K562 (cell line): ENCODE data around the gene ZMYND8. TPM values are rescaled to one million over a fixed set of nuclear protein-coding genes. Genes with fewer than 3 reads are reported as not detected.

ENCODE experiments used
- BCLAF1 ChIP-seq, 2 experiments: fragments of 450-650 bp in 1 of 2; IDR thresholded peaks; 2 replicates each; pipeline ENCODE4 v1.6.1; 2011 to 2017; ENCODE audit warnings: low read depth in 2 of 2, antibody characterized with exemption in 1 of 2, borderline replicate concordance in 1 of 2, low read length in 1 of 2, mild to moderate bottlenecking in 1 of 2, mixed read lengths in 1 of 2; ENCODE audit not compliant: control insufficient read depth in 1 of 2
- CBX1 ChIP-seq: sonication (generic); IDR thresholded peaks from 2 replicates; pipeline ENCODE4 v1.6.1; 2016; ENCODE audit warnings: antibody characterized with exemption, low read depth, mild to moderate bottlenecking
- E2F5 ChIP-seq: sonication (generic); formaldehyde crosslinking; IDR thresholded peaks from 2 replicates; pipeline ENCODE4 v1.8.0; 2022; ENCODE audit warnings: mild to moderate bottlenecking, missing genetic modification reagents
- IRF2 ChIP-seq: sonication (generic); formaldehyde crosslinking; IDR thresholded peaks from 2 replicates; pipeline ENCODE4 v1.8.1; 2022; ENCODE audit warnings: mild to moderate bottlenecking, missing genetic modification reagents
- JUND ChIP-seq, 2 experiments: IDR thresholded peaks; 2 replicates in 1 of 2; 3 replicates in 1 of 2; pipeline ENCODE4 v1.6.1; 2011; ENCODE audit warnings: borderline replicate concordance in 2 of 2, low read depth in 2 of 2, low read length in 2 of 2, improper control_type of control experiment in 1 of 2, missing biosample characterization in 1 of 2, missing genetic modification characterization in 1 of 2, missing genetic modification reagents in 1 of 2
- KLF16 ChIP-seq: IDR thresholded peaks from 2 replicates; pipeline ENCODE4 v1.6.1; 2016; ENCODE audit warnings: antibody characterized with exemption
- MIER1 ChIP-seq: fragments of 450-650 bp; IDR thresholded peaks from 2 replicates; pipeline ENCODE4 v1.6.1; 2016; ENCODE audit warnings: antibody characterized with exemption, mild to moderate bottlenecking, low read depth
- NR3C1 ChIP-seq: sonication (generic); formaldehyde crosslinking; IDR thresholded peaks from 2 replicates; pipeline ENCODE4 v1.8.1; 2022; ENCODE audit warnings: missing genetic modification reagents
- RBM15 ChIP-seq: fragments of 200-400 bp; formaldehyde crosslinking; IDR thresholded peaks from 2 replicates; pipeline ENCODE4 v1.6.1; 2018; ENCODE audit warnings: mild to moderate bottlenecking, low read length, moderate library complexity; ENCODE audit not compliant: insufficient read depth
- RFX1 ChIP-seq: fragments of 450-650 bp; IDR thresholded peaks from 2 replicates; pipeline ENCODE4 v1.6.1; 2016; ENCODE audit warnings: mild to moderate bottlenecking, moderate library complexity
- SIRT6 ChIP-seq: IDR thresholded peaks from one replicate; pipeline ENCODE4 v1.6.1; 2012; ENCODE audit warnings: low read depth, mild to moderate bottlenecking, control low read depth, inconsistent platforms, low read length, moderate library complexity
- TCFL5 ChIP-seq: fragments of 250-450 bp; sonication (Bioruptor Pico); conservative IDR thresholded peaks from 2 replicates; pipeline ENCODE4 v1.6.1; 2021; ENCODE audit warnings: mild to moderate bottlenecking, moderate library complexity, matching md5 sums
- TEAD1 ChIP-seq, 2 experiments: fragments of 450-650 bp in 1 of 2; sonication (generic) in 1 of 2; formaldehyde crosslinking; IDR thresholded peaks; 2 replicates each; pipeline versions ENCODE4 v1.4.0 to v1.8.0; 2020 to 2022; ENCODE audit warnings: mild to moderate bottlenecking in 2 of 2, missing genetic modification reagents in 1 of 2
- TGIF2 ChIP-seq: sonication (generic); formaldehyde crosslinking; IDR thresholded peaks from 2 replicates; pipeline ENCODE4 v1.8.1; 2022; ENCODE audit warnings: mild to moderate bottlenecking, missing genetic modification reagents, moderate library complexity
- XRCC4 ChIP-seq: IDR thresholded peaks from one replicate; pipeline ENCODE4 v1.6.1; 2011; ENCODE audit not compliant: insufficient read depth, insufficient read length; ENCODE audit errors: extremely low read depth
- ZNF121 ChIP-seq: sonication (generic); formaldehyde crosslinking; conservative IDR thresholded peaks from 2 replicates; pipeline ENCODE4 v1.8.0; 2022; ENCODE audit warnings: missing genetic modification reagents
- ZNF175 ChIP-seq: fragments of 200-800 bp; sonication (Bioruptor generic); IDR thresholded peaks from 2 replicates; pipeline ENCODE4 v1.6.1; 2016; ENCODE audit warnings: low read depth, mild to moderate bottlenecking, missing genetic modification characterization, missing compliant biosample characterization
- ZNF282 ChIP-seq: sonication (generic); formaldehyde crosslinking; IDR thresholded peaks from 2 replicates; pipeline ENCODE4 v1.8.1; 2023; ENCODE audit warnings: missing genetic modification reagents
- ZNF311 ChIP-seq: fragments of 250-450 bp; sonication (Bioruptor Pico); IDR thresholded peaks from 2 replicates; pipeline ENCODE4 v1.4.0; 2020; ENCODE audit warnings: mild to moderate bottlenecking, moderate library complexity
- ZNF316 ChIP-seq: fragments of 450-650 bp; IDR thresholded peaks from 2 replicates; pipeline ENCODE4 v1.6.1; 2016
- ZNF511 ChIP-seq: sonication (generic); formaldehyde crosslinking; IDR thresholded peaks from 2 replicates; pipeline ENCODE4 v1.8.0; 2022; ENCODE audit warnings: mild to moderate bottlenecking, missing genetic modification reagents
- ZNF707 ChIP-seq: fragments of 250-450 bp; sonication (Bioruptor Pico); conservative IDR thresholded peaks from 2 replicates; pipeline ENCODE4 v1.8.0; 2022; ENCODE audit warnings: inconsistent platforms, mild to moderate bottlenecking, moderate library complexity
- ZNF785 ChIP-seq: fragments of 250-450 bp; sonication (Bioruptor Pico); IDR thresholded peaks from 2 replicates; pipeline ENCODE4 v1.4.0; 2020; ENCODE audit warnings: mild to moderate bottlenecking
- ZNF79 ChIP-seq: fragments of 250-450 bp; sonication (Bioruptor Pico); IDR thresholded peaks from 2 replicates; pipeline ENCODE4 v1.4.0; 2020; ENCODE audit warnings: low read depth, mild to moderate bottlenecking, moderate library complexity
- polyA plus RNA-seq, 8 experiments: library from polyadenylated mRNA; depleted of rRNA in 4 of 8; stranded (reverse) in 5 of 8; unstranded in 3 of 8; fragments of >200 nt; fragmentation: Nextera tagmentation in 2 of 8; fragmentation: Illumina TruSeq in 1 of 8; extraction: Ambion mirVana in 2 of 8; extraction: Trizol in 1 of 8; gene quantifications; 2 replicates each; pipeline versions ENCODE4 v1.2.1 to v1.2.3, GENCODE V29; 2011 to 2014; ENCODE audit warnings: inconsistent platforms in 1 of 8, missing spikeins in 1 of 8
- total RNA-seq, 7 experiments: library from RNA; depleted of rRNA in 6 of 7; stranded (reverse); fragments of >200 nt in 6 of 7; fragmentation: Illumina TruSeq in 2 of 7; extraction: Trizol in 2 of 7; gene quantifications; 2 replicates each; pipeline versions ENCODE4 v1.2.1 to v1.2.3, GENCODE V29; 2011 to 2021; ENCODE audit warnings: low replicate concordance in 1 of 7

ZMYND8 gene
- total and polyA plus RNA-seq, 9 of the 15 experiments (the other 6 are each of a cell fraction or from before 2014, with no cell fraction given): 31.8 to 148 (median 71.9) TPM

GRCh38 chr20:47352332-47353238 is 3.9 kb downstream of the ZMYND8 start (continued):
- TF ChIP-seq NR3C1 (CRISPR knock-in tag): no peak
- TF ChIP-seq SIRT6: no peak
- no peak for TF ChIP-seq ZNF311 (CRISPR knock-in tag)
- 0 out of 4 replicates have a peak, but pooled peaks of 1 of the 2 experiments have one; percentile 20 for TF ChIP-seq TEAD1 (CRISPR knock-in tag; IDR thresholded peaks at IDR 0.05)
- no peak for TF ChIP-seq ZNF511 (CRISPR knock-in tag)
- no peak for TF ChIP-seq ZNF707 (CRISPR knock-in tag)
- no peak for TF ChIP-seq MIER1
- TF ChIP-seq TGIF2 (CRISPR knock-in tag): no peak
- TF ChIP-seq XRCC4: no peak
- no peak for TF ChIP-seq ZNF175
- TF ChIP-seq ZNF316: no peak
- TF ChIP-seq ZNF79 (CRISPR knock-in tag): no peak
- no peak for TF ChIP-seq KLF16
- TF ChIP-seq CBX1: no peak
- no peak for TF ChIP-seq IRF2 (CRISPR knock-in tag)
- 0 out of 2 replicates have a peak, but pooled peaks have one; percentile 26 for TF ChIP-seq JUND (IDR thresholded peaks at IDR 0.05; ENCODE audit: borderline replicate concordance, low read depth, low read length)
- TF ChIP-seq JUND (tag; IDR thresholded peaks at IDR 0.05; ENCODE audit: borderline replicate concordance, low read depth, low read length): 0 out of 3 replicates have a peak, but pooled peaks have one; percentile 4
- TF ChIP-seq TCFL5 (CRISPR knock-in tag): no peak
- no peak for TF ChIP-seq ZNF785
- no peak for TF ChIP-seq RBM15
- no peak; a peak in 1 of 4 replicates for TF ChIP-seq BCLAF1 (IDR thresholded peaks at IDR 0.05; ENCODE audit: borderline replicate concordance in 1 of 2, control insufficient read depth in 1 of 2, low read depth in 2 of 2, low read length in 1 of 2)
- no peak for TF ChIP-seq ZNF121
- no peak for TF ChIP-seq ZNF282 (CRISPR knock-in tag)
- TF ChIP-seq E2F5: no peak
- TF ChIP-seq RFX1: no peak
